HepG2 (cell line): Measurements from ENCODE around the gene DLL1. TPM values are rescaled to one million over a fixed set of nuclear protein-coding genes. Genes with fewer than 3 reads are reported as not detected.

ENCODE experiments used
- ATAC-seq: fragments of 200-7000 bp; cut with Tn5 transposase; 3 replicates; pipeline ENCODE4 v1.9.1; 2020; ENCODE audit warnings: mild to moderate bottlenecking, moderate library complexity
- BruUV-seq: library from RNA; stranded (reverse); fragments of 400-500 nt; replicated peaks from 2 replicates; lab custom pipeline; 2021; lab: Mats Ljungman, UMichigan
- CTCF ChIA-PET: fragments of 300-600 bp; formaldehyde crosslinking; extraction: SDS; loops from one replicate; lab custom pipeline; 2021; ENCODE audit warnings: low total read pairs, inconsistent platforms, low intra/inter-chr PET ratio; lab: Yijun Ruan, JAX
- POLR2A ChIA-PET: fragments of 350-600 bp; sonication (Branson Sonifier 250); formaldehyde crosslinking; loops from one replicate; lab custom pipeline; 2020; ENCODE audit warnings: antibody characterized with exemption, inconsistent platforms; lab: Yijun Ruan, JAX
- DNase-seq: peaks from one replicate; pipeline ENCODE4 v3.0.0-alpha.2; 2015; ENCODE audit warnings: low spot score
- FAIRE-seq: peaks from 3 replicates; lab custom pipeline; 2011; peaks lifted over from hg19 to GRCh38; lab: Jason Lieb, UNC
- H2AFZ ChIP-seq: one replicate; pipeline ENCODE4 v1.6.1; 2011; ENCODE audit warnings: low read length, inconsistent platforms
- H3K27ac ChIP-seq: fragments of 300-600 bp; 3 replicates; pipeline ENCODE4 v1.8.0; 2011; ENCODE audit warnings: mixed run types, mild to moderate bottlenecking, mixed read lengths, low read length, inconsistent platforms; ENCODE audit not compliant: insufficient read depth; ENCODE audit errors: extremely low read length
- H3K27me3 ChIP-seq, 2 experiments: fragments of 200-600 bp in 1 of 2; 2 replicates in 1 of 2; 3 replicates in 1 of 2; pipeline versions ENCODE4 v1.6.0 to v1.8.0; 2011; ENCODE audit warnings: low read length in 2 of 2, mild to moderate bottlenecking in 2 of 2, moderate library complexity in 2 of 2, inconsistent platforms in 1 of 2; ENCODE audit not compliant: insufficient read depth in 2 of 2, control insufficient read depth in 1 of 2
- H3K36me3 ChIP-seq, 2 experiments: fragments of 200-600 bp in 1 of 2; replicated peaks in 1 of 2; 2 replicates in 1 of 2; 3 replicates in 1 of 2; pipeline versions ENCODE4 v1.5.1 to v1.8.0; 2011; ENCODE audit warnings: low read length in 2 of 2, inconsistent platforms in 1 of 2; ENCODE audit not compliant: insufficient read depth in 2 of 2, control insufficient read depth in 1 of 2
- H3K4me1 ChIP-seq: 2 replicates; pipeline ENCODE4 v1.5.1; 2012; ENCODE audit warnings: low read length, inconsistent platforms; ENCODE audit not compliant: insufficient read depth
- H3K4me2 ChIP-seq: 2 replicates; pipeline ENCODE4 v1.6.0; 2011; ENCODE audit warnings: low read depth, low read length, inconsistent platforms
- H3K4me3 ChIP-seq, 3 experiments: fragments of 200-600 bp in 1 of 3; sonication (generic), shearing (Covaris generic) in 1 of 3; replicated peaks in 1 of 3; 2 replicates each; pipeline ENCODE4 v1.5.1; 2011 to 2016; ENCODE audit warnings: low read length in 3 of 3, inconsistent platforms in 2 of 3, low read depth in 2 of 3, mild to moderate bottlenecking in 2 of 3, control low read depth in 1 of 3, mixed read lengths in 1 of 3; ENCODE audit not compliant: insufficient read depth in 1 of 3
- H3K79me2 ChIP-seq: one replicate; pipeline ENCODE4 v1.6.1; 2011; ENCODE audit warnings: low read length, inconsistent platforms; ENCODE audit not compliant: insufficient read depth
- H3K9ac ChIP-seq: 2 replicates; pipeline ENCODE4 v1.6.0; 2011; ENCODE audit warnings: mild to moderate bottlenecking, low read depth, low read length, inconsistent platforms; ENCODE audit not compliant: insufficient read depth
- H3K9me3 ChIP-seq: 2 replicates; pipeline ENCODE4 v1.5.1; 2012; ENCODE audit warnings: mild to moderate bottlenecking, low read length
- H4K20me1 ChIP-seq: 2 replicates; pipeline ENCODE4 v1.6.0; 2011; ENCODE audit warnings: inconsistent platforms, mild to moderate bottlenecking, low read length, moderate library complexity; ENCODE audit not compliant: insufficient read depth
- CBX2 ChIP-seq, 2 experiments: fragments of 200-600 bp in 1 of 2; sonication (generic); formaldehyde crosslinking in 1 of 2; IDR thresholded peaks; 2 replicates each; pipeline versions ENCODE4 v1.7.0 to v1.8.1; 2018 to 2022; ENCODE audit warnings: low read depth in 2 of 2, low read length in 1 of 2, mild to moderate bottlenecking in 1 of 2, missing genetic modification reagents in 1 of 2
- DR1 ChIP-seq: sonication (generic); formaldehyde crosslinking; IDR thresholded peaks from 2 replicates; pipeline ENCODE4 v1.8.0; 2021; ENCODE audit warnings: mild to moderate bottlenecking, missing genetic modification reagents, inconsistent platforms
- ONECUT2 ChIP-seq: sonication (generic); formaldehyde crosslinking; IDR thresholded peaks from 2 replicates; pipeline ENCODE4 v1.4.0; 2020; ENCODE audit warnings: missing genetic modification reagents
- PLRG1 ChIP-seq: fragments of 450-650 bp; conservative IDR thresholded peaks from 2 replicates; pipeline ENCODE4 v1.6.1; 2016
- SIX1 ChIP-seq: sonication (generic); formaldehyde crosslinking; IDR thresholded peaks from 2 replicates; pipeline ENCODE4 v1.4.0; 2020; ENCODE audit warnings: missing genetic modification reagents, borderline replicate concordance
- SMYD3 ChIP-seq: sonication (generic); formaldehyde crosslinking; IDR thresholded peaks from 2 replicates; pipeline ENCODE4 v1.8.1; 2023; ENCODE audit warnings: mild to moderate bottlenecking, missing genetic modification reagents
- ZBTB2 ChIP-seq: sonication (generic); formaldehyde crosslinking; IDR thresholded peaks from 2 replicates; pipeline ENCODE4 v1.8.0; 2022; ENCODE audit warnings: low read depth, missing genetic modification reagents
- ZBTB4 ChIP-seq: sonication (generic); formaldehyde crosslinking; IDR thresholded peaks from 2 replicates; pipeline ENCODE4 v1.4.0; 2020; ENCODE audit warnings: missing genetic modification reagents, mild to moderate bottlenecking, borderline replicate concordance
- ZGPAT ChIP-seq: IDR thresholded peaks from 2 replicates; pipeline ENCODE4 v1.6.1; 2016; ENCODE audit warnings: mild to moderate bottlenecking
- ZNF317 ChIP-seq: sonication (generic); formaldehyde crosslinking; IDR thresholded peaks from 2 replicates; pipeline ENCODE4 v1.5.0; 2020; ENCODE audit warnings: mild to moderate bottlenecking, missing genetic modification reagents
- ZNF503 ChIP-seq: sonication (generic); formaldehyde crosslinking; IDR thresholded peaks from 2 replicates; pipeline ENCODE4 v1.4.0; 2020; ENCODE audit warnings: missing genetic modification reagents
- ZNF879 ChIP-seq: sonication (generic); formaldehyde crosslinking; IDR thresholded peaks from 2 replicates; pipeline ENCODE4 v1.8.1; 2023; ENCODE audit warnings: missing genetic modification reagents
- WGBS: methylation state at CpG from one replicate; pipeline ENCODE4 v1.1.6; 2017; ENCODE audit warnings: low lambda C conversion rate; 5-methylcytosine and 5-hydroxymethylcytosine counted together
- in situ Hi-C: cut with HindIII; loops from 2 replicates; pipeline ENCODE4 v1.10.0; 2017; ENCODE audit warnings: low pct_unique_long_range_greater_than_20kb; ENCODE audit not compliant: extremely low pct_ligation_motif_present
- intact Hi-C: fragments of 100-400 bp; cut with micrococcal nuclease; formaldehyde crosslinking; loops from one replicate; pipeline ENCODE4 v1.10.0; 2022; ENCODE audit not compliant: unreplicated experiment
- polyA plus RNA-seq, 8 experiments: library from polyadenylated mRNA; depleted of rRNA in 3 of 8; stranded (reverse) in 7 of 8; unstranded in 1 of 8; fragments of >200 nt; fragmentation: Illumina TruSeq in 4 of 8; extraction: Trizol in 4 of 8; gene quantifications; 2 replicates each; pipeline versions ENCODE4 v1.2.1 to v1.2.3, GENCODE V29; 2011 to 2016; ENCODE audit warnings: low read depth in 4 of 8, missing spikeins in 1 of 8, mixed read lengths in 1 of 8; ENCODE audit not compliant: insufficient read depth in 1 of 8
- total RNA-seq, 5 experiments: library from RNA; depleted of rRNA; stranded (reverse); fragments of >200 nt; fragmentation: Illumina TruSeq; extraction: Trizol; gene quantifications; 2 replicates each; pipeline ENCODE4 v1.2.3, GENCODE V29; 2016; ENCODE audit warnings: low read depth in 1 of 5

The DLL1 gene
- total and polyA plus RNA-seq, 2 of the 13 experiments (the other 11 are each of a cell fraction or from before 2014, with no cell fraction given), result not detected

GRCh38 chr6:170269151-170269845 is 21.6 kb downstream of the DLL1 start:
- ATAC-seq, result peak; percentile 32

More at GRCh38 chr6:170269151-170269845, 21.6 kb downstream of the DLL1 start:
- Histone ChIP-seq H3K4me3 (no peak overlapping the region), H3K36me3 (no peaks in the 10 kb centered on the region), H3K9ac (no peak overlapping the region), H3K4me1 (peaks cover 12% of the 10 kb centered on the region), H3K4me2 (no peak overlapping the region), H3K27ac (no peak overlapping the region), H2AFZ (no peak overlapping the region), H3K27me3 (peaks cover 34 to 82% of the 10 kb centered on the region in 2 experiments), H4K20me1 (no peaks in the 10 kb centered on the region; the same call in 1 of the 2 replicates), H3K79me2 (no peaks in the 10 kb centered on the region), H3K9me3 (no peaks in the 10 kb centered on the region)
- WGBS, result 32% methylated on average over 9 of the region's 22 CpGs
- no peak for TF ChIP-seq PLRG1
- TF ChIP-seq ZGPAT (CRISPR knock-in tag), result no peak
- TF ChIP-seq SIX1, result no peak
- no peak for TF ChIP-seq SMYD3 (CRISPR knock-in tag)
- TF ChIP-seq ONECUT2 (CRISPR knock-in tag), result no peak
- TF ChIP-seq ZNF503 (CRISPR knock-in tag), result no peak
- TF ChIP-seq ZNF317 (CRISPR knock-in tag), result no peak
- TF ChIP-seq ZBTB4, result no peak
- no peak for TF ChIP-seq ZNF879 (CRISPR knock-in tag)
- TF ChIP-seq ZBTB2 (CRISPR knock-in tag), result no peak
- TF ChIP-seq CBX2 (IDR thresholded peaks at IDR 0.05; ENCODE audit: low read depth, low read length), result no peak
- TF ChIP-seq CBX2 (CRISPR knock-in tag; IDR thresholded peaks at IDR 0.05; ENCODE audit: low read depth), result no peak
- TF ChIP-seq DR1 (CRISPR knock-in tag), result no peak
- ChIA-PET CTCF (no interaction called here), POLR2A (no interaction called here)
- DNase-seq (no peak), FAIRE-seq (no peak)
- BruUV-seq, result no TSS peak
- in situ Hi-C loops, result no loop called here
- intact Hi-C loops, result no loop called here
